Amniotic stem cell (primary cell): ENCODE data around the gene MYO1F.

Source experiments
- DNase-seq: peaks from one replicate; lab custom pipeline; 2025; lab: John Stamatoyannopoulos, UW

The MYO1F gene

DNA sequence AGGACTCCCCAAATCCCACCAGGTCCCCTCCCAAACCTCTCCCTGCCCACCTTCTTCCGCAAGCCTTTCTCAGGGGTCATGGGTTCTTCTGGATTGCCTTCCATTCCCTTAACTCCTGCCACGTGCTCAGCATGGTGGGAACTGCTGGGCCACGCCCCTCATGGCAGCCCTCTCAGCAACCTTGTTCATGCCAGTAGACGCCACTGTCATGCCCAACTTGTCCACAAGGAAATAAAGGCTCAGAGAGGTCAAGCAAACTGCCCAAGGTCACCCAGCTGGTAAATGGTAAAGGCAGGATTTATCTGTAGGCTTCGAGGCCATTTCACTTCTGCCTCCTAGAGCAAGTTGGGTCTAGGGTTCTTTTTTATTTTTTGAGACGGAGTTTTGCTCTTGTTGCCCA is 85.7 kb downstream of the MYO1F start:
- DNase-seq: no peak

DNA sequence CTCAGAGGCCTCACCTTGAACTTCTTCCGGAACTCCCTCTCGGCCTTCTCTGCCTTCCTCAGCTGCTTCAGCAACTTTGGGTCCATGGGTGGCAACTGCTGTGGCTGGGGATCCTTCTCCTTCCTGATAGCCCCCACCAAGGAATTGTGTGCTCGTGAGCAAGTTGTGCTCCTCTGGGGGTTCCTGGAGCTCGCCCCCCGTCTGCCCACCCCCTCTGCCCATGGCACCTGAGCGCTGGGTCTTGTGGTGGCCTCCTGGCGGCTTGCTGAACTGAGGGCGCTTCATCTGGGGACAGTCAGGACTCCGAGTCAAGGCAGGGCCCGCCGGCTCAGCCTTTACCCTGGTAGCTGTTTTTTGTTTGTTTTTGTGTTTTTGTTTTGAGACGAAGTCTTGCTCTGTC is 86.4 kb downstream of the MYO1F start:
- no peak for DNase-seq

DNA sequence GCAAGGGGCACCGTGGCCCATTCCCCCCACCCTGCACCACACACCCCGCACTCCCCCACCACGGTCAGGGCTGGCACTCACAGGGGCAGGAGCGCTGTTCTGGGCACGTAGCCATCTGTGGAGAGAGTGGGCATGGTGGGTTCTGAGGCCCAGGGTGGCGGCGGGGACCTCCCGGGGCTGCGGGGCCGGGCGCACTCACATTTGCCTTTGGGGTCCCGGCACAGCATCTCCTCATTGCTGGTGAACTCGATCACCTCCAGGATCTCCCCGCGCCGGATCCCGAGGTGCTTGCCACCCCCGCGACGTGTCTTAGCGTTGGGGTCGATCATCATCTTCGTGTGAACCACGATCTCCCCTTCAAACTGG is 86.9 kb downstream of the MYO1F start:
- DNase-seq: no peak

DNA sequence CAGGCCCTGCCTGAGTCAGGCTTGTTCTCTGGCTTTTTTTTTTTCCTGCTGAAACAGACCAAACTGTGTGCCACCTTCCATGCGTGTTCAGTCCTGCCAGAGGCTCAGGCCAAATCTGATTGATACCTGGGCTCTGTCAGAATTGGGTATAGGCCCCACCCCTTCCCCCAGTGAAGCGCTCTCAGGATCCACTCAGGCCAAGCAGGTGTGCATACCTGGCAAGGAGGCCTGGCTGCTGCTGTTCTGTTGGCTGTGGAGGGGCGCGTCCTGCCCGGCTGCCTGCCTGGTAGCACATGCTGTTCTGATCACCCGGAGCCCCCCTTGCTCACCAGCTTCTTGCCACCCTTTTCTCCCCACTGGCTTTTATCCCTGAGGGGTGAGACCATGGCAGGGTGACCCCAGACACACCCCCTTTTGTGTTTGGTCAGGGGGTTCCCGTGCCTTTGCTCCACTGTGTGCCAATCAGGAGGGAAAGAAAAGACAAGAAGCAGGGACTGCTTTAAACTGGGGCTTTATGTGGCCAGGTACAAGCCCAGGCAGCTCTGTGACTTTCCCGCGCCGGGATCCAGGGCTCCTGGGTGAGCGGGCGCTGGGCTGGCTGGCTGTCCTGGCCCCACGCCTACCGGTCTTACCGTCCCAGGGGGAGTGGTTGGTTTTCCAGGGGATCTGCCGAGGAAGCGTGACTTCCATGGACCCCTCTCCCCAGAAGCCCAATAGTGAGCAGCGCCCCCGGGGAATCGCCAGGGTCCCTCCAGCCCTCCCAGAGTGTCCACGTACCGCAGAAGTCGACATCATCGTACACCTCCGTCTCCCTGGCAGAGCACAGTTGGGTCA is 87.5 kb downstream of the MYO1F start:
- DNase-seq: no peak

DNA sequence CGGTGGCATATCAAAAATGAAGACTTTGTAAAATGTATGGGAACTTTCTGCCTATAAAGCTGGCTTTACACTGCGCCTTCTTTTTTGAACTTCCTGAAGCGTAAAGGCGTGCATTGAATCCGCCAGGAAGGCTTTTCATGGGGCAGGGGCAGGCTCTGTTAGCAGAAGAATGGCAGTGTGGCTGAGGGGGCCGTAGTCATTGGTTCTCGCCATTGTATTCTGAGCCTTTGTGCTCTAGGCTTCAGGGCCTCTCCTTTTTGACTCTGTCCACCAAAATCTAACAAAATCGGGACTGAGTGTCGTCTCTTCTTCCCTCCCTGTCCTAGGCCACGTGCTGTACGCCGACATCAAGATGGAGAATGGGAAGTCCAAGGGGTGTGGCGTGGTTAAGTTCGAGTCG is 88.9 kb downstream of the MYO1F start:
- no peak for DNase-seq

DNA sequence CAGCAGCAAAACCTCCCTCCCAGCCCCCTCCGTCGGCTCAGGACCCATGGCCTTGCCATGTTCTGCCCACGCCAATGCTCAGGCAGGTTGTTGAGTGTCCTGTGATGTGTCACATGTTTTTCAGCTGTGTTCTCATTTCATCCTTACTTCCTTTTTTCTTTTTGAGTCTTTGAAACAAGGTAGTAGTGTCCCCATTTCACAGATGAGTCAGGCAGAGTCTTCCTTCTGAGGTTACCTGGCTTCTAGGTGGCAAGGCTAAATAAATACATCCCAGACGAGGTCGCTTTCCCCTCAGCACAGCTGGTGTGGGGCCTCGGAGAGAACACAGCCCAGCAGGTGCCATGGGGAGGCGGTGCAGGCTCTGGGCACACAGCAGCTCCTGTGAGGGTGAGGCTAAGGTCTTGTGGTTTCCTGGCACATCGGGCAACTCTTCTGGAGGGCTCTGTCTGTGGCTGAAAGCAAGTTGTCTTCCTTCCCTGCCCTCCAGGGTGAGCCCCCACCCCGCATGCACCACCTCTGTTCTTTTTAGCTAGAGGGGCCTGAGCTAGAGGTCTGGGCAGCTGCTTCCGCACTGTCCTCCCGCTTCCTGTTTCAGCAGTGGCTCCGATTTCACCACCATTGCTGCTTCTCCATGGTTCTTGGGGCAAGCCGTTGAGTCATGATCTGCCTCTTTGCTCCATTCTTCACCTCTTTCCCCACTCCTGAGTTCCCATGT is 89.9 kb downstream of the MYO1F start:
- DNase-seq: no peak

DNA sequence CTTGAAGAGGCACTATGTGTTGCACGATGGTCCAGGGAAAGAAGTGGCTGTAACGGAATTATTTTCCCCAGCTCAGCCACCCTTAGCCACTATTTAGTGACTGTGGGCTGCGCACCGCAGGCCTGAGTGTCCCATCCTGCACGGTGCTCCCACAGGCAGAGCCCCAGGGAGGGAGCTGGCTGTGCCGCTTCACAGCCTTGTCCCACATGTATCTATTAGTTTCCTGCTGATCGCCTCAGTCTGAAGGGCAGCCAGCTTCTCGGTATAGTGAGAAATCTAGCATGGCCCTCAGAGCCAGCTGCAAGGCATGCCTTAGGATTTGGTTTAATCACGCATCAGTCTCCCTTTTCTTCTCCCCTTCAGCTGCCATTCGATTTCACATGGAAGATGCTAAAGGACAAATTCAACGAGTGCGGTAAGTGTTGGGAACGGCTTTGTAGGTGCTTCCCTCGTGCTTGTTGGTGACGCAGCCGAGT is 90.5 kb downstream of the MYO1F start:
- DNase-seq: no peak

DNA sequence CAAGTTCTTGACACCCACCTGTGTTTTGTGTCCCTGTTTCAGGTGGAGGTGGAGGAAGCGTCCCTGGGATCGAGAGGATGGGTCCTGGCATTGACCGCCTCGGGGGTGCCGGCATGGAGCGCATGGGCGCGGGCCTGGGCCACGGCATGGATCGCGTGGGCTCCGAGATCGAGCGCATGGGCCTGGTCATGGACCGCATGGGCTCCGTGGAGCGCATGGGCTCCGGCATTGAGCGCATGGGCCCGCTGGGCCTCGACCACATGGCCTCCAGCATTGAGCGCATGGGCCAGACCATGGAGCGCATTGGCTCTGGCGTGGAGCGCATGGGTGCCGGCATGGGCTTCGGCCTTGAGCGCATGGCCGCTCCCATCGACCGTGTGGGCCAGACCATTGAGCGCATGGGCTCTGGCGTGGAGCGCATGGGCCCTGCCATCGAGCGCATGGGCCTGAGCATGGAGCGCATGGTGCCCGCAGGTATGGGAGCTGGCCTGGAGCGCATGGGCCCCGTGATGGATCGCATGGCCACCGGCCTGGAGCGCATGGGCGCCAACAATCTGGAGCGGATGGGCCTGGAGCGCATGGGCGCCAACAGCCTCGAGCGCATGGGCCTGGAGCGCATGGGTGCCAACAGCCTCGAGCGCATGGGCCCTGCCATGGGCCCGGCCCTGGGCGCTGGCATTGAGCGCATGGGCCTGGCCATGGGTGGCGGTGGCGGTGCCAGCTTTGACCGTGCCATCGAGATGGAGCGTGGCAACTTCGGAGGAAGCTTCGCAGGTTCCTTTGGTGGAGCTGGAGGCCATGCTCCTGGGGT is 91.5 kb downstream of the MYO1F start:
- no peak for DNase-seq

DNA sequence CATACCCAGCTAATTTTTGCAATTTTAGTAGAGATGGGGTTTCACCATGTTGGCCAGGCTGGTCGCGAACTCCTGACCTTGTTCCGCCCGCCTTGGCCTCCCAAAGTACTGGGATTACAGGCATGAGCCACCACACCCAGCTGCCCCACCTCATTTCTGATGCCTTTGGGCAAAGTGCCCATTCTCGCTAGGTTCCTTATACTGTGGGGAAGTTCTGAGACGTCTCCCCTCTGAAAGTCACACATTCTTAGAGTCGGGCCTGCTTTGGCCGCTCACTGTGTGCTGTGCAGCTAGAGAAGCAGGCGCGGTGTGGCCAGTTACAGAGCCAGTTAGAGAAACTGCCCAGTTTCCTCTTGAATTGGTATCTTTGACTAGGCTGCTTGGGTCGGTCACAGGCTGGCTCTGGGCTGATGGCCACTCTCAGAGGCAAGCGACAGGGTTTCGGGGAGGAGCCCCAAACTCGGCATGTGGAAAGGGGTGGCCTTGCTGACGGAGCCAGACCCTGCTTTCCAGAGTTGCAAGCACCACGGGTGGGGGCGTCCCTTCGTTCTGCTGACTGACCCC is 92.8 kb downstream of the MYO1F start:
- no peak for DNase-seq

DNA sequence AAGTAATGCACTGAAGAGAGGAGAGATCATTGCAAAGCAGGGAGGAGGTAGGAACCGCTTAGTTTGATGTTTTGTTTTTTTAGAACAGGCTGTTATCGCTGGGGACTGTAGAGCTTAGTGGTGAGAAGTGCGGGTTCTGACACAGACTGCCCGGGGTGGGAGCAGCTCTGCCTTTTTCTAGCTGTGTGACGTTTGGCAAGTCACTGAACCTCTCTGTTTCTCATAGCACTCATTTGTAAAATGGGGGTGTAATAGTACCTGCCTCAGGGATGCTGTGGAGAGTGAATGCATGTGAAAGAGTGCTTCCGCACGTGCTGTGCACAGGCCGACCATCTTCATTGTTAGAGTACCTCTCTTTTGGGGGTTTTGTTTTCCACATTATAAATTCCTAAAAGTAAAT is 94.1 kb downstream of the MYO1F start:
- no peak for DNase-seq

DNA sequence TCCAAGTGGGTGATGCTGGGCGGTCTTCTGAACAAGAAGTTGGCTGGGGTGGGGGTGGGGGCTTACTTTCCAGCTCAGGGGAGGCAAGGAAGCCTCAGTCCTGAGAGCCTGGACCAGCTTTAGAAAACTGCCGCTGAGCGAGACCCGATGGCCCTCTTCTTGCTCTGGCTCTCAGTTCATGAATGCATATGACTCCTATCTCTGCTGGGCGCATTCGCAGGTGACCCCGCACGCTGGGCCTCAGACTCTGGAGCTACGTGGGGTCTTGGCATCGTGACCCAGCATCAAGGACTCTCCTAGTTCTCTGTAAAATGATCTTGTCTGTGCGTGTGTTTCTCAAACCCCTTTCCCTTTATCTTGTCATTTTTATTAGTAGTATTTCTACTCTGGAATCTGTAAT is 94.5 kb downstream of the MYO1F start:
- no peak for DNase-seq

DNA sequence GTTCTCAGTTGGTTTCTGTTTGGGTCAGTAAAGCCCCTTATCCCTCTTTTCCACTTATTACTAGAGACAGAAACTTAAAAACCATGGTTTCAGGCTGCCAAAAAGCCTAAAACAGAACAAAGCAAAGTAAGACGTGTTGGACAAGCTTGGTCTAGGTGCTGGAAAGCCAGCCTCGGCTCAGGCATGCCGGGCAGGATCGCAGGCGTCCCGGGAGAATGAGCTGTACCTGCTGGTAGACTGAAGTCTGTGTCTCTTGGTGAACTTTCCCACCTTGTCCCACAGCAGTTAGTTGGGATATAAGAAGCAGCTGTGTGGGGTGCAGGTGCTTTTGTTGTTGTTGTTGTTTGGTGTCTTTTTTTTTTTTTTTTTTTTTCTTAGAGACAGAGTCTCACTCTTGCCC is 95.6 kb downstream of the MYO1F start:
- DNase-seq: no peak

DNA sequence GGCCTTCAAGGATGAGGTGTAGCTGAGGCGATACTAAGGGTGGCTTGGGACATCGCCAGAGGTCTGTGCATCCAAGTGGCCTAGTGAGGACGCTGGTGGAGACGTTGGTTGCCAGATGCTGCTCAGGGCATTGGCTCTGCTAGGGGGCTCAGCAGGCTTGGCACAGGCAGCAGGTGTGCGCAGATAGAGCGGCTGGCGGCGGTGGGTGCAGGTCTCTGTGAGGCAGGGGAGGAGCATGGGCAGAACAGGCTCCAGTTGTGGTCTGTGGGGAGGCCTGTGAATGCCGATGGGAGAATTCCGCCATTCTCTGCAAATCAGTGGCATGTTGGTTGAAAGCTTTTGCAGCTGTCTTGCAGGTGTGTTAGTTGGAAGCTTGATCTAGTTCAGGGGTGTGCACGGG is 96.0 kb downstream of the MYO1F start:
- DNase-seq: no peak

DNA sequence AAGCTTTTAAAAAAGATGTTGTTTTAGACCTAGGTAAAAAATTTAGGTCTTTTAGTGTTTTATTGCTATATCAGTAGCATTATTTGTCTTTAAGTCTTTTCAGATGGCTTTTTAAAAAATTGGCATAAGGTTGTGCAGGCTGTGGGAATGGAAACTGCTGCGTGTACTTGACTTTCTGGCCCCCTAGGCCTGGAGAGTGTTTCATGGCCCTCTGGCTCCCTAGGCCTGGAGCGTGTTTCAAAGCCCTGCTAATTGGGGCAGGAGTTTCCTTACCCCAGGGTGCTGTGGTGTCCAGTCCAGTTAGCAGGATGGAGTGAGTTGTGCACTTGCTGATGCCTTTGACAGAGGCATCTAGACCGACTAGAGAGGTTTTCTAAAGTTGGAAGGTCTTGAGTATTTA is 98.6 kb downstream of the MYO1F start:
- DNase-seq: no peak

DNA sequence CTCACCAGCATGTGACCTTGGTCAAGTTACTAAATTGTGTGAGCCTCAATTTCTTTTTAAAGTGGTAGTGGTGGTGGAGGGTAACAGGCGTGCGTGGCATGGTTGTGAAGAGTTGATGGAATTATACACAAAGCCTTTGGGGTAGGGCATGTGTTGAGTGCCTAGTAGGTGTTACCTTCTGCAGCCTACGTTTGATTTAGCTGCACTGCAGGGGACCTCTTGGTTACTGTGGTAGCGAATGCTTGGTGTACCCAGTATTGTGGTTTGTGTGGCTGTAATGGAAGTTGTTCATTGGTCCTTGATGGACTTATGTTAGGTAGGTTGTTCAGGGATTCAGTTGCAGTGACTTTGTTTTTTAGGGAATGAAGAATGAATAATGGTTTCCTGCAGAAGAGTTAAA is 99.4 kb downstream of the MYO1F start:
- no peak for DNase-seq

DNA sequence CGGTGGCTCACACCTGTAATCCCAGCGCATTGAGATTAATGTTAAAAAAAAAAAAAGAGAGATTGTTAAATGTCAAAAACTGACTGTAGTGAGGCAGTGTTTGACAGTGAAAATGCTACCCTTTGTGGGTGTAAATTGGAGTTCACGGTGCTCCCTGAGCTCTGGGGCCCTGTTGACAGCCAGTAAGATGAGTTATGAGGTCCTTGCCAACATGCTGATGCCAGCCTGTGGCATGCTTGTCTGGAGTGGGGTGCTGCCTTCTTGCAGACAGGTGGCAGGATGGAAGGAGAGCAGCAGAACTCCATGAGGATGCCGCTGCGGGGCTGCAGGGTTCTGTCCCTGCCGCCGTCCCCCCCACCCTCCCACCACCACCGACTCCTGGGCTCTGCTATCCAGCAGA is 100.7 kb downstream of the MYO1F start:
- no peak for DNase-seq

DNA sequence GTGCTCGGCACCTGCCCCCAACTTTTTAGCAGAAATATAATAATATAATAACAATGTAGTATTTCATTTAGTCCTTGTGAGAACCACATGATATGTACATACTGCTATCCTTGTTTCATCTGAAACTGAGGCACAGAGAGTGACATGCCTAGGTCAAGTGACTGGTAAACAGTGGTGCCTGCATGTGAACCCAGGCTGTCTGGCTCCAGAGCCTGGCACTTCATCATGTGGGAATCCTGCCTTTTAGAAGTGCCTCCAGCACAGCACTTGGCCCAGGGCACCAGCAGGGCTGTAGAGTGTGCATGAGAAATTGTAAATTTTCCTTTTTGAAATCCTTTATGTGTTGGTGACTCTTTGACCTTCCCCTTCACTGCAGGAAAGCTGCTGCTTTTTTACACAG is 102.2 kb downstream of the MYO1F start:
- DNase-seq: no peak

DNA sequence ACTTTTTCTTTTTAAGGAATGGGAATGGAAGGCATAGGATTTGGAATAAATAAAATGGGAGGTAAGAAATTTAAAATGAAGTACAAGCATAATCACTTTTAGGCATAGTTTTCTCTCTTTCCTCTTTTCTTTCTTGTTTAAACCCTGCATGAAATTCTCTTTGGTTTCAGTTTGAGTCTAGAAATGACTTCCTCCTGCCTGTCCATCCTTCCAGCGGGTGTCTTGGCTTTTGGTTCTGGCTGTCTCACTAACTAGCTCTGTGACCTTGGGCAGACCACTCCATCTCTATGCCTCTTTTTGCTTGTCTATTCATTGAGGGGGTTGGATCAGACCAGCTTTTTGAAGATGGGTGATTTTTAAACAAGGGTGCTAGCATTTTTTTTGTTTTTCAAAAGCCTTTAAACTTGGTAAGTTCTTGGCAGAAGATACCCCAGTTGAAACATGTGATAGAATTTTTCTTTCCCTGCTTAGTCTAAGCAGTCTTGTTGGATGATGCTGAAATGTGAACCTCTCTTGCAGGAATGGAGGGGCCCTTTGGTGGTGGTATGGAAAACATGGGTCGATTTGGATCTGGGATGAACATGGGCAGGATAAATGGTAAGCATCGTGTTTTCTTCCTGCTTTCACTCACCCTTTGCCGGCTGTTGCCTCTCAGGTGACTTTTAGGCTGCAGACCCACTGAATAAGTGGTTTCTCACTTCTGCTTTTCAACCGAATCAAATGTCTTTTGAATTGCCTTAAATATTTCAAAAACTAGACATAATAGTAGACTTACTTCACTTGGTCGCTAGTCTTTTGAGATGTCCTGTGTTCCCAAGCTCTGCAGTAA is 103.4 kb downstream of the MYO1F start:
- DNase-seq: no peak
